Measurements from ENCODE around the gene SAGE1. TPM values are rescaled to one million over a fixed set of nuclear protein-coding genes. Genes with fewer than 3 reads are reported as not detected.
A peak's percentile ranks its signal among the peaks of the same experiment; 100 is the strongest.
"Not testable (repeated sequence)": the region's sequence is repeated elsewhere in the genome, so short reads cannot be mapped to it uniquely, and the experiment has no call there.

The SAGE1 gene
- total and polyA plus RNA-seq, 2 of the 13 experiments (the other 11 are each of a cell fraction or from before 2014, with no cell fraction given), result not detected

- FAIRE-seq; CTCF ChIA-PET (ENCODE audit: low intra/inter-chr PET ratio, low total read pairs); H3K9ac ChIP-seq (ENCODE audit: insufficient read depth, low read depth, low read length); H3K27ac ChIP-seq (ENCODE audit: extremely low read length, insufficient read depth, low read length); H3K36me3 ChIP-seq (replicated peaks in 1 of 2; ENCODE audit: control insufficient read depth in 1 of 2, insufficient read depth in 2 of 2, low read length in 2 of 2); H3K4me2 ChIP-seq (ENCODE audit: low read depth, low read length); H2AFZ ChIP-seq (ENCODE audit: low read length); H3K4me1 ChIP-seq (ENCODE audit: insufficient read depth, low read length); intact Hi-C loops (cut with micrococcal nuclease; ENCODE audit: unreplicated experiment); ATAC-seq; H4K20me1 ChIP-seq (ENCODE audit: insufficient read depth, low read length); BruUV-seq (replicated peaks); H3K27me3 ChIP-seq (ENCODE audit: control insufficient read depth in 1 of 2, insufficient read depth in 2 of 2, low read length in 2 of 2); H3K79me2 ChIP-seq (ENCODE audit: insufficient read depth, low read length); H3K4me3 ChIP-seq (replicated peaks in 1 of 3; ENCODE audit: insufficient read depth in 1 of 3, low read depth in 2 of 3, low read length in 3 of 3); in situ Hi-C loops (cut with HindIII; ENCODE audit: extremely low pct_ligation_motif_present, low pct_unique_long_range_greater_than_20kb); H3K9me3 ChIP-seq (ENCODE audit: low read length); POLR2A ChIA-PET: not testable (repeated sequence)
- peak; percentile 25 for DNase-seq (ENCODE audit: low spot score)
- 4% methylated on average over 5 of the region's 15 CpGs for WGBS (ENCODE audit: low lambda C conversion rate)
- TF ChIP-seq ELF3 (CRISPR knock-in tag; IDR thresholded peaks at IDR 0.05) (0 out of 2 replicates have a peak, but pooled peaks have one; percentile 40), CTCF (CRISPR knock-in tag; IDR thresholded peaks at IDR 0.05) (peak; percentile 56), STAG1 (CRISPR knock-in tag; IDR thresholded peaks at IDR 0.05) (peak; percentile 26), ELF1 (CRISPR knock-in tag; IDR thresholded peaks at IDR 0.05) (peak; percentile 64)
Measured at GRCh38 chrX:135888976-135889375, 4.5 kb upstream of the SAGE1 start.

- no peak overlapping the region for H3K4me2 ChIP-seq (ENCODE audit: low read depth, low read length)
- WGBS (ENCODE audit: low lambda C conversion rate), result 47% methylated on average over 6 of the region's 14 CpGs
- CTCF ChIA-PET (ENCODE audit: low intra/inter-chr PET ratio, low total read pairs), result no interaction called here
- no peaks in the 10 kb centered on the region for H3K4me1 ChIP-seq (ENCODE audit: insufficient read depth, low read length)
- POLR2A ChIA-PET, result no interaction called here
- H3K27ac ChIP-seq (ENCODE audit: extremely low read length, insufficient read depth, low read length), result no peak overlapping the region
- H3K79me2 ChIP-seq (ENCODE audit: insufficient read depth, low read length), result no peaks in the 10 kb centered on the region
- no peak for FAIRE-seq
- no peaks in the 10 kb centered on the region for H3K9me3 ChIP-seq (ENCODE audit: low read length)
- no peak for ATAC-seq
- H4K20me1 ChIP-seq (ENCODE audit: insufficient read depth, low read length), result no peaks in the 10 kb centered on the region
- no TSS peak for BruUV-seq (replicated peaks)
- no peak overlapping the region for H2AFZ ChIP-seq (ENCODE audit: low read length)
- H3K36me3 ChIP-seq (replicated peaks in 1 of 2; ENCODE audit: control insufficient read depth in 1 of 2, insufficient read depth in 2 of 2, low read length in 2 of 2), result no peaks in the 10 kb centered on the region
- H3K27me3 ChIP-seq (ENCODE audit: control insufficient read depth in 1 of 2, insufficient read depth in 2 of 2, low read length in 2 of 2), result no peaks in the 10 kb centered on the region
- intact Hi-C loops (cut with micrococcal nuclease; ENCODE audit: unreplicated experiment) (no loop called here), in situ Hi-C loops (cut with HindIII; ENCODE audit: extremely low pct_ligation_motif_present, low pct_unique_long_range_greater_than_20kb) (no loop called here)
- no peak for DNase-seq (ENCODE audit: low spot score)
- no peak overlapping the region for H3K4me3 ChIP-seq (replicated peaks in 1 of 3; ENCODE audit: insufficient read depth in 1 of 3, low read depth in 2 of 3, low read length in 3 of 3)
- no peak overlapping the region for H3K9ac ChIP-seq (ENCODE audit: insufficient read depth, low read depth, low read length)
- TF ChIP-seq YY1 (IDR thresholded peaks at IDR 0.05; ENCODE audit: insufficient read depth, insufficient replicate concordance, low read depth, low read length), result no peak
- TF ChIP-seq NFRKB (IDR thresholded peaks at IDR 0.05), result no peak
- no peak for TF ChIP-seq NR1H2 (CRISPR knock-in tag; IDR thresholded peaks at IDR 0.05; ENCODE audit: borderline replicate concordance, low read depth)
- no peak for TF ChIP-seq MAFF (IDR thresholded peaks at IDR 0.05; ENCODE audit: low read depth, low read length)
- TF ChIP-seq ZNF260 (CRISPR knock-in tag; IDR thresholded peaks at IDR 0.05; ENCODE audit: borderline replicate concordance, low read depth), result no peak
- no peak for TF ChIP-seq ARID3A (IDR thresholded peaks at IDR 0.05; ENCODE audit: low read depth, low read length)
- no peak for TF ChIP-seq PTBP1 (IDR thresholded peaks at IDR 0.05; ENCODE audit: low read depth, low read length, poor library complexity, severe bottlenecking)
- no peak for TF ChIP-seq SNAPC5 (CRISPR knock-in tag; IDR thresholded peaks at IDR 0.05; ENCODE audit: borderline replicate concordance)
- TF ChIP-seq ZNF317 (CRISPR knock-in tag; IDR thresholded peaks at IDR 0.05), result no peak
- no peak for TF ChIP-seq JARID2 (CRISPR knock-in tag; IDR thresholded peaks at IDR 0.05; ENCODE audit: insufficient replicate concordance)
- no peak for TF ChIP-seq SIN3A (IDR thresholded peaks at IDR 0.05; ENCODE audit: borderline replicate concordance, low read depth, low read length)
Measured at GRCh38 chrX:135890087-135890585, 3.4 kb upstream of the SAGE1 start.
